ENCODE data around the gene TNS3. TPM values are rescaled to one million over a fixed set of nuclear protein-coding genes. Genes with fewer than 3 reads are reported as not detected.

The TNS3 gene
- polyA plus RNA-seq, 3 donors: 5.2 to 30.3 (median 7.9) TPM

DNA sequence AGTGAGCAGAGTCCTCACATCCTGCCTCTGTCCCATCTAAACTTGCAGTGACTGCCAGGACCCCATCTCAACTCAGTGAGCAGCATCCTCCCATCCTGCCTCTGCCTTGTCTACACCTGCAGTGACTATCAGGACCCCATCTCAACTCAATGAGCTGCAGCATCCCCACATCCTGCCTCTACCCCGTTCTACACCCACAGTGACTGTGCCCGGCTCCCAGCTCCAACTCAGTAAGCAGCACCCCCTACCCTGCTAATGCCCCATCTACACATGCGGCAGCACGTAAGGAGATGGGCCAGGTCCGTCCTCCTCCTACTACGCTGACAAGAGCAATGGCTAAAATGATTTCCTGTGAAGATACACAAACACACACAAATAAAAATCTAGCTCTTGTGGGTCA is 65.5 kb downstream of the TNS3 start:
- peaks cover 99% of the 10 kb centered on the region for H4K20me1 ChIP-seq (ENCODE audit: insufficient read depth, low read length)
- H3K9me3 ChIP-seq (replicated peaks in 1 of 2; ENCODE audit: control insufficient read depth in 1 of 2, insufficient read depth in 1 of 2, low read length in 2 of 2): no peaks in the 10 kb centered on the region
- H3K4me2 ChIP-seq (replicated peaks; ENCODE audit: extremely low read depth, low read length, poor library complexity, severe bottlenecking): no peak overlapping the region
- TF ChIP-seq, protein P1, sequence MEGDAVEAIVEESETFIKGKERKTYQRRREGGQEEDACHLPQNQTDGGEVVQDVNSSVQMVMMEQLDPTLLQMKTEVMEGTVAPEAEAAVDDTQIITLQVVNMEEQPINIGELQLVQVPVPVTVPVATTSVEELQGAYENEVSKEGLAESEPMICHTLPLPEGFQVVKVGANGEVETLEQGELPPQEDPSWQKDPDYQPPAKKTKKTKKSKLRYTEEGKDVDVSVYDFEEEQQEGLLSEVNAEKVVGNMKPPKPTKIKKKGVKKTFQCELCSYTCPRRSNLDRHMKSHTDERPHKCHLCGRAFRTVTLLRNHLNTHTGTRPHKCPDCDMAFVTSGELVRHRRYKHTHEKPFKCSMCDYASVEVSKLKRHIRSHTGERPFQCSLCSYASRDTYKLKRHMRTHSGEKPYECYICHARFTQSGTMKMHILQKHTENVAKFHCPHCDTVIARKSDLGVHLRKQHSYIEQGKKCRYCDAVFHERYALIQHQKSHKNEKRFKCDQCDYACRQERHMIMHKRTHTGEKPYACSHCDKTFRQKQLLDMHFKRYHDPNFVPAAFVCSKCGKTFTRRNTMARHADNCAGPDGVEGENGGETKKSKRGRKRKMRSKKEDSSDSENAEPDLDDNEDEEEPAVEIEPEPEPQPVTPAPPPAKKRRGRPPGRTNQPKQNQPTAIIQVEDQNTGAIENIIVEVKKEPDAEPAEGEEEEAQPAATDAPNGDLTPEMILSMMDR (IDR thresholded peaks at IDR 0.05): no peak
- no peak for DNase-seq
- peaks cover 46 to 52% of the 10 kb centered on the region in 2 donors for H3K36me3 Mint-ChIP-seq
- peaks cover 24 to 28% of the 10 kb centered on the region in 2 donors for H3K4me1 ChIP-seq (ENCODE audit: control insufficient read depth in 1 of 2, insufficient read depth in 2 of 2, low read length in 2 of 2)
- H3K27me3 Mint-ChIP-seq (ENCODE audit: low read depth in 3 of 3): no peaks in the 10 kb centered on the region
- WGBS (ENCODE audit: insufficient coverage): 94% methylated on average over 6 of the region's 6 CpGs
- no peak overlapping the region for H3K27ac ChIP-seq (ENCODE audit: low read depth in 1 of 2, low read length in 2 of 2)
- H3K9ac ChIP-seq (ENCODE audit: insufficient read depth, low read length, poor library complexity, severe bottlenecking): no peak overlapping the region
- H3K79me2 ChIP-seq (ENCODE audit: insufficient read depth, low read length): peaks cover 97% of the 10 kb centered on the region
- no peak overlapping the region for H3K27ac Mint-ChIP-seq
- H3K4me3 ChIP-seq (replicated peaks in 1 of 3; ENCODE audit: low read depth in 2 of 3, low read length in 3 of 3): no peak overlapping the region
- peaks cover 18 to 58% of the 10 kb centered on the region in 2 donors for H3K36me3 ChIP-seq (replicated peaks in 1 of 2; ENCODE audit: control insufficient read depth in 1 of 2, insufficient read depth in 2 of 2, low read length in 2 of 2)
- no peaks in the 10 kb centered on the region for H3K9me3 Mint-ChIP-seq
- H3K4me1 Mint-ChIP-seq: peaks cover 26% of the 10 kb centered on the region
- H2AFZ ChIP-seq (ENCODE audit: insufficient read depth, low read depth, low read length, poor library complexity, severe bottlenecking): no peak overlapping the region
- no peak overlapping the region for H3K4me3 Mint-ChIP-seq
- no peaks in the 10 kb centered on the region for H3K27me3 ChIP-seq (ENCODE audit: control insufficient read depth in 2 of 2, insufficient read depth in 2 of 2, low read length in 2 of 2)
- intact Hi-C loops (cut with micrococcal nuclease): no loop called here

DNA sequence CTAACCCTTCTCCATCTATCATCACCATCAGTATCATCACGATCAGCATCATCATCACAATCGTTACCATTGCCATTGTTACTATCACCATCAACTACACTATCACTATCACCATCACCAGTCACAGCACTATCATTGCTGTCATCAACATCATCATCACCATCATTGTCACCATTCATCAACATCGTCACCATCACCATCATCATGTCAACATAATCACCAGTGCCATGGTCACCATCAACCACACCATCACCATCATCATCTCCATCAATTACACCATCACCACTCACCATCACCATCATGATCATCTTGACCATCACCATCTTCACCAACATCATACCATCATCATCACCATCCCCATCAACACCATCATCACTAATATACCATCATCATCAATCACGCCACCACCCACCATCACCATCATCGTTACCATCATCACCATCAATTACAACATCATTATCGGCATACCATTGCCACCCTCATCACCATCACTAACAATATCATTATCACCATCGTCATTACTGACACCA is 66.5 kb downstream of the TNS3 start:
- intact Hi-C loops (cut with micrococcal nuclease): no loop called here
- Mint-ChIP-seq H3K4me1 (peaks cover 16% of the 10 kb centered on the region), H3K27me3 (ENCODE audit: low read depth in 3 of 3) (no peaks in the 10 kb centered on the region), H3K36me3 (peaks cover 38 to 46% of the 10 kb centered on the region in 2 donors), H3K9me3 (no peaks in the 10 kb centered on the region), H3K4me3 (no peak overlapping the region), H3K27ac (no peak overlapping the region)
- H3K9ac ChIP-seq (ENCODE audit: insufficient read depth, low read length, poor library complexity, severe bottlenecking): no peak overlapping the region
- H4K20me1 ChIP-seq (ENCODE audit: insufficient read depth, low read length): peaks cover 99% of the 10 kb centered on the region
- no peaks in the 10 kb centered on the region for H3K9me3 ChIP-seq (replicated peaks in 1 of 2; ENCODE audit: control insufficient read depth in 1 of 2, insufficient read depth in 1 of 2, low read length in 2 of 2)
- peaks cover 89% of the 10 kb centered on the region for H3K79me2 ChIP-seq (ENCODE audit: insufficient read depth, low read length)
- peaks cover 14 to 18% of the 10 kb centered on the region in 2 donors for H3K4me1 ChIP-seq (ENCODE audit: control insufficient read depth in 1 of 2, insufficient read depth in 2 of 2, low read length in 2 of 2)
- TF ChIP-seq, protein P1 (IDR thresholded peaks at IDR 0.05): no peak
- no peak for DNase-seq
- no peak overlapping the region for H3K4me2 ChIP-seq (replicated peaks; ENCODE audit: extremely low read depth, low read length, poor library complexity, severe bottlenecking)
- H3K27me3 ChIP-seq (ENCODE audit: control insufficient read depth in 2 of 2, insufficient read depth in 2 of 2, low read length in 2 of 2): no peaks in the 10 kb centered on the region
- 100% methylated on average over 7 of the region's 7 CpGs for WGBS (ENCODE audit: insufficient coverage)
- H3K27ac ChIP-seq (ENCODE audit: low read depth in 1 of 2, low read length in 2 of 2): no peak overlapping the region
- H3K36me3 ChIP-seq (replicated peaks in 1 of 2; ENCODE audit: control insufficient read depth in 1 of 2, insufficient read depth in 2 of 2, low read length in 2 of 2): peaks cover 18 to 60% of the 10 kb centered on the region in 2 donors
- H3K4me3 ChIP-seq (replicated peaks in 1 of 3; ENCODE audit: low read depth in 2 of 3, low read length in 3 of 3): no peak overlapping the region
- no peak overlapping the region for H2AFZ ChIP-seq (ENCODE audit: insufficient read depth, low read depth, low read length, poor library complexity, severe bottlenecking)

Measured in CD14-positive monocyte (primary cell).